ENCODE results near the gene CNTN6.

Gene CNTN6

GRCh38 chr3:1092771-1093170 lies at the start of gene CNTN6:
Gene CNTN6, plus strand, starts transcription at chr3:1093024. Its CDS starts 54,985 bp downstream, at chr3:1148009.
- no peak for DNase-seq

GRCh38 chr3:1048558-1048957 lies 44.3 kb upstream of the CNTN6 start:
- DNase-seq = no peak

- no peak for DNase-seq
Measured at GRCh38 chr3:1055870-1056269, 37.0 kb upstream of the CNTN6 start.

GRCh38 chr3:1056744-1057143 lies 36.1 kb upstream of the CNTN6 start:
- no peak for DNase-seq

- no peak for DNase-seq
Measured at GRCh38 chr3:1057436-1057835, 35.4 kb upstream of the CNTN6 start.

GRCh38 chr3:1068985-1069384 lies 23.8 kb upstream of the CNTN6 start:
- DNase-seq = no peak

GRCh38 chr3:1072041-1072440 lies 20.8 kb upstream of the CNTN6 start:
- no peak for DNase-seq

- no peak for DNase-seq
Measured at GRCh38 chr3:1079662-1080061, 13.2 kb upstream of the CNTN6 start.

GRCh38 chr3:1082108-1082507 lies 10.7 kb upstream of the CNTN6 start:
- DNase-seq = peak; percentile 49

- peak; percentile 14 for DNase-seq
Measured at GRCh38 chr3:1087066-1087560, 5.7 kb upstream of the CNTN6 start.

- DNase-seq = no peak
Measured at GRCh38 chr3:1088503-1088902, 4.3 kb upstream of the CNTN6 start.

GRCh38 chr3:1091286-1091685 lies 1.5 kb upstream of the CNTN6 start:
- no peak for DNase-seq

GRCh38 chr3:1092061-1092460 lies 763 bp upstream of the CNTN6 start:
- DNase-seq = no peak

- no peak for DNase-seq
Measured at GRCh38 chr3:1093217-1093616, 393 bp downstream of the CNTN6 start.

- DNase-seq = no peak
Measured at GRCh38 chr3:1103525-1103924, 10.7 kb downstream of the CNTN6 start.

GRCh38 chr3:1117843-1118473 lies 25.1 kb downstream of the CNTN6 start:
- DNase-seq = no peak

GRCh38 chr3:1131166-1131565 lies 38.3 kb downstream of the CNTN6 start:
- DNase-seq = no peak

GRCh38 chr3:1135194-1135593 lies 42.4 kb downstream of the CNTN6 start:
- no peak for DNase-seq

- DNase-seq = no peak
Measured at GRCh38 chr3:1138036-1138435, 45.2 kb downstream of the CNTN6 start.

- DNase-seq = no peak
Measured at GRCh38 chr3:1139071-1139470, 46.2 kb downstream of the CNTN6 start.

GRCh38 chr3:1147326-1147725 lies 54.5 kb downstream of the CNTN6 start:
- DNase-seq = no peak

- DNase-seq = no peak
Measured at GRCh38 chr3:1147819-1148218, 55.0 kb downstream of the CNTN6 start.

- no peak for DNase-seq
Measured at GRCh38 chr3:1164101-1164500, 71.3 kb downstream of the CNTN6 start.

GRCh38 chr3:1171320-1171719 lies 78.5 kb downstream of the CNTN6 start:
- DNase-seq = no peak

GRCh38 chr3:1172644-1173043 lies 79.8 kb downstream of the CNTN6 start:
- DNase-seq = no peak

Measured in NCI-H526 treated with DMSO at 0.1 percent for 48 hours (cell line).